Tibial nerve (tissue), 4 donors: ENCODE data around the gene EXPH5.

Source experiments
- EP300 ChIP-seq, 2 donors: sonication (generic); formaldehyde crosslinking; IDR thresholded peaks; one replicate each; pipeline ENCODE4 v1.6.1; 2017; ENCODE audit warnings: antibody characterized with exemption in 2 of 2, mild to moderate bottlenecking in 1 of 2
- POLR2A ChIP-seq, 2 donors: fragments of 450-650 bp; IDR thresholded peaks; one replicate each; pipeline ENCODE4 v1.6.1; 2017; ENCODE audit warnings: antibody characterized with exemption in 2 of 2, mild to moderate bottlenecking in 2 of 2, moderate library complexity in 2 of 2
- TF ChIP-seq, protein P1 (sequence below), 5 experiments: fragments of 200-600 bp in 3 of 5; fragments of 450-650 bp in 2 of 5; sonication (generic) in 3 of 5; IDR thresholded peaks; one replicate each; pipeline ENCODE4 v1.5.1; 2016 to 2019; ENCODE audit warnings: antibody characterized with exemption in 5 of 5, mild to moderate bottlenecking in 3 of 5, moderate library complexity in 2 of 5

DNA sequence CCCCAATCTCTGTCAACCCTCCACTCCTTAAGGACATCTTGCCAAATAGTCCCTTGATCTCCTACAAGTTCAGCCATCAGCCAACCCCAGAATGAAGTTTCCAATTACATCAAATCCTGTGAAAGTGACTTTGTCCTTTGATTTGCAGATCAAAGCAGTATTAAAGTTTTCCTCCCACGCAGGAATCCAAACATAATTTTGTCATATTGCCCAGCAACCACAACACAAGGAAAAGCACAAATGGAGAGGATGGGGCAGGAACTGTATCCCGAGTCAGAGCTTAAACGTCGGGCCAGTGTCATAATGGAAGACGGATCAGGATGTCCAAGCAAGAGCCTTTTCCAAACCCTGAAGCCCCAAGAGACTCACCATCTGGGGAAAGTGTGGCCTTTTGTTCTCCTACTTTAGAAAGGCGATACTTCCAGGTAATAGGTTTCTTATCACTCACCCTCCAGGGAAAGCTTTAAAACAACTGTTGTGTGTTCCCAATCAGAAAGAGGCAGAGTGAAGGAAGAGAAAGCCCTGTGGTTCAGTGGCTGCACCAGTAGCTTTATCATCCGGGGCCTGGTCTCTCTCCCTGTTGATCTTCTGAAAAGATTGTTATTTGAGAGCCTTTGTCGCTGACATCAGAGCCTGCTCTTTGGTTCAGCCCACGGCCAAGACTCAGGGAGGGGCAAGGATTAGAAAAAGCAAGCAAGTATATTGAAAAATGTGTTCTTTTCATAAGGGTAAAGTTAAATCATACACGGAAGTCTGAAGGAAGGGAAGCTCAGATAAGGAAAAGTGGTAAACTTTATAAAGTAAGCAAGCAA is 41.7 kb downstream of the EXPH5 start:
- TF ChIP-seq, protein P1, sequence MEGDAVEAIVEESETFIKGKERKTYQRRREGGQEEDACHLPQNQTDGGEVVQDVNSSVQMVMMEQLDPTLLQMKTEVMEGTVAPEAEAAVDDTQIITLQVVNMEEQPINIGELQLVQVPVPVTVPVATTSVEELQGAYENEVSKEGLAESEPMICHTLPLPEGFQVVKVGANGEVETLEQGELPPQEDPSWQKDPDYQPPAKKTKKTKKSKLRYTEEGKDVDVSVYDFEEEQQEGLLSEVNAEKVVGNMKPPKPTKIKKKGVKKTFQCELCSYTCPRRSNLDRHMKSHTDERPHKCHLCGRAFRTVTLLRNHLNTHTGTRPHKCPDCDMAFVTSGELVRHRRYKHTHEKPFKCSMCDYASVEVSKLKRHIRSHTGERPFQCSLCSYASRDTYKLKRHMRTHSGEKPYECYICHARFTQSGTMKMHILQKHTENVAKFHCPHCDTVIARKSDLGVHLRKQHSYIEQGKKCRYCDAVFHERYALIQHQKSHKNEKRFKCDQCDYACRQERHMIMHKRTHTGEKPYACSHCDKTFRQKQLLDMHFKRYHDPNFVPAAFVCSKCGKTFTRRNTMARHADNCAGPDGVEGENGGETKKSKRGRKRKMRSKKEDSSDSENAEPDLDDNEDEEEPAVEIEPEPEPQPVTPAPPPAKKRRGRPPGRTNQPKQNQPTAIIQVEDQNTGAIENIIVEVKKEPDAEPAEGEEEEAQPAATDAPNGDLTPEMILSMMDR (IDR thresholded peaks at IDR 0.05) = no peak
- TF ChIP-seq POLR2A (IDR thresholded peaks at IDR 0.05) (no peak), EP300 (IDR thresholded peaks at IDR 0.05) (no peak)
